RWPE2 (cell line): ENCODE measurements around the gene TBX10.
"Not testable (repeated sequence)": the region's sequence is repeated elsewhere in the genome, so short reads cannot be mapped to it uniquely, and the experiment has no call there.

ENCODE experiments used
- ATAC-seq: fragments of 200-7000 bp; cut with Tn5 transposase; 3 replicates; pipeline ENCODE4 v1.9.1; 2021; ENCODE audit warnings: low read depth
- DNase-seq: peaks from one replicate; pipeline ENCODE4 v3.0.0-alpha.2; 2020; ENCODE audit warnings: low spot score
- H3K27ac ChIP-seq: fragments of 450-650 bp; 2 replicates; pipeline ENCODE4 v1.5.1; 2017; ENCODE audit warnings: mild to moderate bottlenecking; ENCODE audit not compliant: poor library complexity, severe bottlenecking
- H3K27me3 ChIP-seq: fragments of 250-450 bp; sonication (Bioruptor Pico); 2 replicates; pipeline ENCODE4 v1.5.1; 2021; ENCODE audit warnings: mild to moderate bottlenecking, moderate library complexity; ENCODE audit not compliant: insufficient read depth, poor library complexity, severe bottlenecking
- H3K36me3 ChIP-seq: fragments of 250-450 bp; sonication (Bioruptor Pico); 2 replicates; pipeline ENCODE4 v1.5.1; 2020; ENCODE audit warnings: low read depth, mild to moderate bottlenecking, moderate library complexity
- H3K4me1 ChIP-seq: fragments of 250-450 bp; sonication (Bioruptor Pico); 2 replicates; pipeline ENCODE4 v1.5.1; 2021; ENCODE audit warnings: mild to moderate bottlenecking, moderate library complexity; ENCODE audit not compliant: insufficient read depth, poor library complexity, severe bottlenecking
- H3K4me3 ChIP-seq: fragments of 250-450 bp; sonication (Bioruptor Pico); 2 replicates; pipeline ENCODE4 v1.5.1; 2021; ENCODE audit warnings: mild to moderate bottlenecking, moderate library complexity; ENCODE audit not compliant: severe bottlenecking
- H3K9me3 ChIP-seq: fragments of 250-450 bp; sonication (Bioruptor Pico); 2 replicates; pipeline ENCODE4 v1.5.1; 2021; ENCODE audit warnings: mild to moderate bottlenecking, moderate library complexity; ENCODE audit not compliant: severe bottlenecking
- TF ChIP-seq, protein P1 (sequence below): fragments of 450-650 bp; IDR thresholded peaks from one replicate; pipeline ENCODE4 v1.5.1; 2017; ENCODE audit warnings: mild to moderate bottlenecking, moderate library complexity; ENCODE audit not compliant: poor library complexity, severe bottlenecking

Gene TBX10

GRCh38 chr11:67626970-67627369 is 12.6 kb downstream of the TBX10 start:
- Histone ChIP-seq H3K36me3 (no peaks in the 10 kb centered on the region), H3K27ac (no peak overlapping the region), H3K9me3 (no peaks in the 10 kb centered on the region), H3K4me3 (no peak overlapping the region), H3K4me1 (no peaks in the 10 kb centered on the region), H3K27me3 (no peaks in the 10 kb centered on the region)
- DNase-seq, result no peak
- ATAC-seq, result no peak
- TF ChIP-seq, protein P1, sequence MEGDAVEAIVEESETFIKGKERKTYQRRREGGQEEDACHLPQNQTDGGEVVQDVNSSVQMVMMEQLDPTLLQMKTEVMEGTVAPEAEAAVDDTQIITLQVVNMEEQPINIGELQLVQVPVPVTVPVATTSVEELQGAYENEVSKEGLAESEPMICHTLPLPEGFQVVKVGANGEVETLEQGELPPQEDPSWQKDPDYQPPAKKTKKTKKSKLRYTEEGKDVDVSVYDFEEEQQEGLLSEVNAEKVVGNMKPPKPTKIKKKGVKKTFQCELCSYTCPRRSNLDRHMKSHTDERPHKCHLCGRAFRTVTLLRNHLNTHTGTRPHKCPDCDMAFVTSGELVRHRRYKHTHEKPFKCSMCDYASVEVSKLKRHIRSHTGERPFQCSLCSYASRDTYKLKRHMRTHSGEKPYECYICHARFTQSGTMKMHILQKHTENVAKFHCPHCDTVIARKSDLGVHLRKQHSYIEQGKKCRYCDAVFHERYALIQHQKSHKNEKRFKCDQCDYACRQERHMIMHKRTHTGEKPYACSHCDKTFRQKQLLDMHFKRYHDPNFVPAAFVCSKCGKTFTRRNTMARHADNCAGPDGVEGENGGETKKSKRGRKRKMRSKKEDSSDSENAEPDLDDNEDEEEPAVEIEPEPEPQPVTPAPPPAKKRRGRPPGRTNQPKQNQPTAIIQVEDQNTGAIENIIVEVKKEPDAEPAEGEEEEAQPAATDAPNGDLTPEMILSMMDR, result no peak

DNA sequence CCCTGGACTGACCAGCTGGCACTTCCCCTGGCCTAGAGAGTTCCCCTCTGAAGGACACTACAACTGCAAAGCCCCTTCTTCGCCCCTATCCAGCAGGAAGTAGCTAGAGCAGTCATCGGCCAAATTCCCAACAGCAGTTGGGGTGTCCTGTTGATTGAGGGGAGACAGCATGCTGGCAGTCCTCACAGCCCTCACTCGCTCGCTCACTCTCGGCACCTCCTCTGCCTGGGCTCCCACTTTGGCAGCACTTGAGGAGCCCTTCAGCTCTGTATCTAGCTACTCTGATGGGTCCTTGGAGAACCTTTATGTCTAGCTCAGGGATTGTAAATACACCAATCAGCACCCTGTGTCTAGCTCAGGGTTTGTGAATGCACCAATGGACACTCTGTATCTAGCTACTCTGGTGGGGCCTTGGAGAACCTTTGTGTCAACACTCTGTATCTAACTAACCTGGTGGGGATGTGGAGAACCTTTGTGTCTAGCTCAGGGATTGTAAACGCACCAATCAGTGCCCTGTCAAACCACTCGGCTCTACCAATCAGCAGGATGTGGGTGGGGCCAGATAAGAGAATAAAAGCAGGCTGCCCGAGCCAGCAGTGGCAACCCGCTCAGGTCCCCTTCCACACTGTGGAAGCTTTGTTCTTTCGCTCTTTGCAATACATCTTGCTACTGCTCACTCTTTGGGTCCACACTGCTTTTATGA is 13.3 kb downstream of the TBX10 start:
- H3K36me3 ChIP-seq, H3K9me3 ChIP-seq, H3K4me3 ChIP-seq, H3K27ac ChIP-seq, ATAC-seq, DNase-seq, H3K27me3 ChIP-seq, H3K4me1 ChIP-seq: not testable (repeated sequence)

DNA sequence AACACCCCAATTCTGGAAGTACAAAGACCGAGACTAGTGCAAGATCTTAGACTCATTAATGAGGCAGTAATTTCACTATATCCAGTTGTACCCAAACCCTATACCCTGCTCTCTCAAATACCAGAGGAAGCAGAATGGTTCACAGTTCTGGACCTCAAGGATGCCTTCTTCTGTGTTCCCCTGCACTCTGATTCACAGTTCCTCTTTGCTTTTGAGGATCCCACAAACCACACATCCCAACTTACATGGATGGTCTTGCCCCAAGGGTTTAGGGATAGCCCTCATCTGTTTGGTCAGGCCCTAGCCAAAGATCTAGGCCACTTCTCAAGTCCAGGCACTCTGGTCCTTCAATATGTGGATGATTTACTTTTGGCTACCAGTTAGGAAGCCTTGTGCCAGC is 15.8 kb downstream of the TBX10 start:
- not testable (repeated sequence) for H3K9me3 ChIP-seq, DNase-seq, H3K27ac ChIP-seq, H3K4me1 ChIP-seq, H3K4me3 ChIP-seq, H3K36me3 ChIP-seq, H3K27me3 ChIP-seq, ATAC-seq

DNA sequence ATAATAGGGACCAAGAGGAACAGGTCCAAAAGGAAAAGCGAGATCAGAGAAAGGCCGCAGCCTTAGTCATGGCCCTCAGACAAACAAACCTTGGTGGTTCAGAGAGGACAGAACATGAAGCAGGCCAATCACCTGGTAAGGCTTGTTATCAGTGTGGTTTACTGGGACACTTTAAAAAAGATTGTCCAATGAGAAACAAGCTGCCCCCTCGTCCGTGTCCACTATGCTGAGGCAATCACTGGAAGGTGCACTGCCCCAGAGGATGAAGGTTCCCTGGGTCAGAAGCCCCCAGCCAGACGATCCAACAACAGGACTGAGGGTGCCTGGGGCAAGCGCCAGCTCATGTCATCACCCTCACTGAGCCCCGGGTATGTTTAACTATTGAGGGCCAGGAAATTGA is 16.7 kb downstream of the TBX10 start:
- not testable (repeated sequence) for H3K27me3 ChIP-seq, H3K9me3 ChIP-seq, DNase-seq, H3K36me3 ChIP-seq, ATAC-seq, H3K27ac ChIP-seq, H3K4me3 ChIP-seq, H3K4me1 ChIP-seq

DNA sequence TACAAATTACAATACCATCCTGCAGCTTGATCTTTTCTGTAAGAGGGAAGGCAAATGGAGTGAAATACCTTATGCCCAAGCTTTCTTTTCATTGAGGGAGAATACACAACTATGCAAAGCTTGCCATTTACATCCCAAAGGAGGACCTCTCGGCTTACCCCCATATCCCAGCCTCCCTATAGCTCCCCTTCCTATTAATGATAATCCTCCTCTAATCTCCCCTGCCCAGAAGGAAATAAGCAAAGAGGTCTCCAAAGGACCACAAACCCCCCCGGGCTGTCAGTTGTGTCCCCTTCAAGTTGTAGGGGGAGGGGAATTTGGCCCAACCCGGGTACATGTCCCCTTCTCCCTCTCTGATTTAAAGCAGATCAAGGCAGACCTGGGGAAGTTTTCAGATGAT is 17.6 kb downstream of the TBX10 start:
- H3K36me3 ChIP-seq, H3K4me1 ChIP-seq, H3K4me3 ChIP-seq, ATAC-seq, H3K9me3 ChIP-seq, DNase-seq, H3K27me3 ChIP-seq, H3K27ac ChIP-seq: not testable (repeated sequence)

DNA sequence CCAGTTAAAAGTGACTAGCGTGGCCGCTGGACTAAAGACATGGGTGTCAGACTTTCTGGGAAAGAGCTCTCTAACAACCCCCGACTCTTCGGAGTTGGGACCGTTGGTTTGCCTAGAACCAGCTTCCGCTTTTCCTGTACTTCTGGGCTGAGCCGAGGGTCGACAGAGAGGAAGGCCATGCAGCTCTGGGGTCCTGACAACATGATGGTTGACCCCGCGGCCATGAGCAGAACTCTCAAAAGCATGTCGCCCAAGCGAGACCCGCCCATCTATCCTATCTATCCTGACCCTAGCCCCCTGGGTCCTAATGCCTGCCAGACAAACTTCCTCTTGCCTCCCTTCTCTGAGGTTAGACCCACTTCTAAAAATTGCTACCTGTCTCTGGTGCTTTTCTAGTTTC is 18.9 kb downstream of the TBX10 start:
- DNase-seq, H3K4me3 ChIP-seq, H3K9me3 ChIP-seq, ATAC-seq, H3K4me1 ChIP-seq, H3K36me3 ChIP-seq, H3K27me3 ChIP-seq, H3K27ac ChIP-seq: not testable (repeated sequence)

DNA sequence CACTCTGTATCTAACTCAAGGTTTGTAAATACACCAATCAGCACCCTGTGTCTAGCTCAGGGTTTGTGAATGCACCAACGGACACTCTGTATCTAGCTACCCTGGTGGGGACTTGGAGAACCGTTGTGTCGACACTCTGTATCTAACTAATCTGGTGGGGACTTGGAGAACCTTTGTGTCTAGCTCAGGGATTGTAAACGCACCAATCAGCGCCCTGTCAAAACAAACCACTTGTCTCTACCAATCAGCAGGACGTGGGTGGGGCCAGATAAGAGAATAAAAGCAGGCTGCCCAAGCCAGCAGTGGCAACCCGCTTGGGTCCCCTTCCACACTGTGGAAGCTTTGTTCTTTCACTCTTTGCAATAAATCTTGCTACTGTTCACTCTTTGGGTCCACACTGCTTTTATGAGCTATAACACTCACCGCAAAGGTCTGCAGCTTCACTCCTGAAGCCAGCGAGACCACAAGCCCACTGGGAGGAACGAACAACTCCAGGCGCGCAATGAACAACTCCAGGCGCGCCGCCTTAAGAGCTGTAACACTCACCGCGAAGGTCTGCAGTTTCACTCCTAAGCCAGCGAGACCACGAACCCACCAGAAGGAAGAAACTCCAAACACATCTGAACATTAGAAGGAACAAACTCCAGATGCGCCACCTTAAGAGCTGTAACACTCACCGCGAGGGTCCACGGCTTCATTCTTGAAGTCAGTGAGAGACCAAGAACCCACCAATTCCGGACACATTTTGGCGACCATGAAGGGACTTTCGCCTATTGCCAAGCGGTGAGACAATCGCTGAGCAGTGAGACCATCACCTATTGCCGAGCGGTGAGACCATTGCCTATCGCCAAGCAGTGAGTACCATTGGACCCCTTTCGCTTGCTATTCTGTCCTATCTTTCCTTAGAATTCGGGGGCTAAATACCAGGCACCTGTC is 19.6 kb downstream of the TBX10 start:
- H3K4me3 ChIP-seq, H3K4me1 ChIP-seq, H3K36me3 ChIP-seq, H3K9me3 ChIP-seq, H3K27ac ChIP-seq, ATAC-seq, DNase-seq, H3K27me3 ChIP-seq: not testable (repeated sequence)

DNA sequence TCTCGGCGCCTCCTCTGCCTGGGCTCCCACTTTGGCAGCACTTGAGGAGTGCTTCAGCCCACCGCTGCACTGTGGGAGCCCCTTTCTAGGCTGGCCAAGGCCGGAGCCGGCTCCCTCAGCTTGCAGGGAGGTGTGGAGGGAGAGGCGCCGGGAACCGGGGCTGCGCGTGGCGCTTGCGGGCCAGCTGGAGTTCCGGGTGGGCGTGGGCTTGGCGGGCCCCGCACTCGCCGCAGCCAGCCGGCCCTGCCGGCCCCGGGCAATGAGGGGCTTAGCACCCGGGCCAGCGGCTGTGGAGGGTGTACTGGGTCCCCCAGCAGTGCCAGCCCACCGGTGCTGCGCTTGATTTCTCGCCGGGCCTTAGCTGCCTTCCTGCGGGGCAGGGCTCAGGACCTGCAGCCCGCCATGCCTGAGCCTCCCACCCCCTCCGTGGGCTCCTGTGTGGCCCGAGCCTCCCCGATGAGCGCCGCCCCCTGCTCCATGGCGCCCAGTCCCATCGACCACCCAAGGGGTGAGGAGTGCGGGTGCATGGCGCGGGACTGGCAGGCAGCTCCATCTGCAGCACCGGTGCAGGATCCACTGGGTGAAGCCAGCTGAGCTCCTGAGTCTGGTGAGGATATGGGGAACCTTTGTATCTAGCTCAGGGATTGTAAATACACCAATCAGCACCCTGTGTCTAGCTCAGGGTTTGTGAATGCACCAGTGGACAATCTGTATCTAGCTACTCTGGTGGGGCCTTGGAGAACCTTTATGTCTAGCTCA is 20.5 kb downstream of the TBX10 start:
- H3K27me3 ChIP-seq, H3K4me3 ChIP-seq, DNase-seq, H3K27ac ChIP-seq, ATAC-seq, H3K4me1 ChIP-seq, H3K9me3 ChIP-seq, H3K36me3 ChIP-seq: not testable (repeated sequence)
